Body of pancreas (tissue), 4 donors: ENCODE results near the gene KLC3. TPM values are rescaled to one million over a fixed set of nuclear protein-coding genes. Genes with fewer than 3 reads are reported as not detected.
"Not testable (repeated sequence)": the region's sequence is repeated elsewhere in the genome, so short reads cannot be mapped to it uniquely, and the experiment has no call there.

ENCODE experiments used
- ATAC-seq: fragments of 150-250 bp; one replicate; pipeline ENCODE4 v1.9.1; 2016
- DNase-seq, 4 donors: peaks; one replicate each; pipeline ENCODE4 v3.0.0-alpha.2; 2019
- H3K27ac ChIP-seq, 4 donors: fragments of 200-600 bp; sonication (generic); 1 replicate in 3 of 4; 2 replicates in 1 of 4; pipeline versions ENCODE4 v1.5.1 to v1.6.1; 2016 to 2019; ENCODE audit warnings: mild to moderate bottlenecking in 1 of 4, mixed read lengths in 1 of 4, moderate library complexity in 1 of 4
- H3K27me3 ChIP-seq, 2 donors: fragments of 200-600 bp; sonication (generic); one replicate each; pipeline ENCODE4 v1.6.0; 2016; ENCODE audit warnings: mild to moderate bottlenecking in 1 of 2
- H3K36me3 ChIP-seq, 2 donors: fragments of 200-600 bp; sonication (generic); replicated peaks in 1 of 2; 2 replicates each; pipeline ENCODE4 v1.5.1; 2016; ENCODE audit warnings: low read depth in 2 of 2; ENCODE audit not compliant: insufficient read depth in 1 of 2
- H3K4me1 ChIP-seq: fragments of 200-600 bp; sonication (generic); one replicate; pipeline ENCODE4 v1.6.0; 2016
- H3K4me3 ChIP-seq, 2 donors: fragments of 200-600 bp; sonication (generic); 1 replicate in 1 of 2; 2 replicates in 1 of 2; pipeline ENCODE4 v1.5.1; 2016 to 2019
- H3K9me3 ChIP-seq, 3 donors: fragments of 200-600 bp; sonication (generic); 1 replicate in 2 of 3; 2 replicates in 1 of 3; pipeline ENCODE4 v1.5.1; 2016
- CTCF ChIP-seq, 7 experiments: fragments of 450-650 bp in 4 of 7; fragments of 200-600 bp in 3 of 7; sonication (generic) in 3 of 7; IDR thresholded peaks; one replicate each; pipeline ENCODE4 v1.5.1; 2016 to 2019; ENCODE audit warnings: antibody characterized with exemption in 7 of 7
- POLR2A ChIP-seq, 3 donors: fragments of 450-650 bp; IDR thresholded peaks; one replicate each; pipeline ENCODE4 v1.6.1; 2016; ENCODE audit warnings: antibody characterized with exemption in 3 of 3, mild to moderate bottlenecking in 2 of 3
- WGBS, 2 donors: methylation state at CpG; one replicate each; pipeline ENCODE4 v1.1.5; 2017; 5-methylcytosine and 5-hydroxymethylcytosine counted together
- intact Hi-C: fragments of 100-400 bp; cut with DNase I; formaldehyde crosslinking; loops from one replicate; pipeline ENCODE4 v1.15.1; 2023
- total RNA-seq, 2 donors: library from RNA; depleted of rRNA; stranded (reverse); fragments of >200 nt; gene quantifications; one replicate each; pipeline ENCODE4 v1.1.0, GENCODE V29; 2016

KLC3 gene
- total RNA-seq, 2 donors from 2014 or later = 1.3 to 11.7 TPM

GRCh38 chr19:45327404-45328143 lies 13.0 kb upstream of the KLC3 start:
- 63 to 66% methylated on average over 13 of the region's 13 CpGs for WGBS, 2 donors
- no peak for DNase-seq
- TF ChIP-seq POLR2A (IDR thresholded peaks at IDR 0.05) = no peak
- TF ChIP-seq CTCF (IDR thresholded peaks at IDR 0.05) = no peak
- Histone ChIP-seq H3K4me3 (no peak overlapping the region), H3K27ac (no peak overlapping the region), H3K9me3 (no peaks in the 10 kb centered on the region), H3K36me3 (no peaks in the 10 kb centered on the region), H3K27me3 (no peaks in the 10 kb centered on the region), H3K4me1 (peaks cover 17% of the 10 kb centered on the region)
- no peak for ATAC-seq
- intact Hi-C loops = no loop called here

GRCh38 chr19:45331411-45331810 lies 9.1 kb upstream of the KLC3 start:
- TF ChIP-seq POLR2A (IDR thresholded peaks at IDR 0.05) = no peak
- TF ChIP-seq CTCF (IDR thresholded peaks at IDR 0.05) = no peak
- intact Hi-C loops = no loop called here
- H3K4me1 ChIP-seq = peaks cover 3% of the 10 kb centered on the region
- no peaks in the 10 kb centered on the region for H3K27me3 ChIP-seq
- WGBS, 2 donors = 77 to 91% methylated on average over 6 to 7 of the region's 7 CpGs
- ATAC-seq (no peak), DNase-seq (no peak)
- H3K9me3 ChIP-seq = no peaks in the 10 kb centered on the region
- no peak overlapping the region for H3K27ac ChIP-seq
- no peaks in the 10 kb centered on the region for H3K36me3 ChIP-seq
- no peak overlapping the region for H3K4me3 ChIP-seq

GRCh38 chr19:45333609-45334303 lies 6.8 kb upstream of the KLC3 start:
- peaks cover 4% of the 10 kb centered on the region for H3K4me1 ChIP-seq
- TF ChIP-seq POLR2A (IDR thresholded peaks at IDR 0.05) (no peak), CTCF (IDR thresholded peaks at IDR 0.05) (no peak)
- no peaks in the 10 kb centered on the region for H3K9me3 ChIP-seq
- ATAC-seq (no peak), DNase-seq (no peak)
- no peaks in the 10 kb centered on the region for H3K36me3 ChIP-seq
- WGBS, 2 donors = 71 to 79% methylated on average over 10 of the region's 10 CpGs
- H3K27me3 ChIP-seq = no peaks in the 10 kb centered on the region
- H3K4me3 ChIP-seq = no peak overlapping the region
- no peak overlapping the region for H3K27ac ChIP-seq
- intact Hi-C loops = no loop called here

GRCh38 chr19:45334881-45335280 lies 5.7 kb upstream of the KLC3 start:
- DNase-seq, H3K36me3 ChIP-seq, H3K27me3 ChIP-seq, intact Hi-C loops, H3K27ac ChIP-seq, H3K4me3 ChIP-seq, H3K9me3 ChIP-seq, ATAC-seq, H3K4me1 ChIP-seq: not testable (repeated sequence)
- WGBS, 2 donors = 76 to 79% methylated on average over 4 of the region's 4 CpGs

GRCh38 chr19:45336696-45337251 lies 3.8 kb upstream of the KLC3 start:
- no peaks in the 10 kb centered on the region for H3K27me3 ChIP-seq
- H3K4me1 ChIP-seq = peaks cover 18% of the 10 kb centered on the region
- ATAC-seq (no peak), DNase-seq (no peak)
- intact Hi-C loops = no loop called here
- H3K36me3 ChIP-seq = no peaks in the 10 kb centered on the region
- WGBS, 2 donors = 64 to 75% methylated on average over 10 to 11 of the region's 11 CpGs
- H3K4me3 ChIP-seq = no peak overlapping the region
- H3K9me3 ChIP-seq = no peaks in the 10 kb centered on the region
- TF ChIP-seq CTCF (IDR thresholded peaks at IDR 0.05) (no peak), POLR2A (IDR thresholded peaks at IDR 0.05) (no peak)
- no peak overlapping the region for H3K27ac ChIP-seq
